BJ (cell line): ENCODE data around the gene MAP10. TPM values are rescaled to one million over a fixed set of nuclear protein-coding genes. Genes with fewer than 3 reads are reported as not detected.

Experiments used
- CTCF ChIA-PET: fragments of 350-600 bp; formaldehyde crosslinking; extraction: SDS; loops from one replicate; lab custom pipeline; 2021; ENCODE audit warnings: antibody characterized with exemption, inconsistent platforms; lab: Yijun Ruan, JAX
- POLR2A ChIA-PET: fragments of 300-600 bp; sonication (Branson Sonifier 250); formaldehyde crosslinking; extraction: SDS; loops from one replicate; lab custom pipeline; 2021; ENCODE audit warnings: antibody characterized with exemption; lab: Charles Lee
- DNase-seq: peaks from one replicate; pipeline ENCODE4 v3.0.0-alpha.2; 2011; ENCODE audit warnings: low read depth
- H3K27me3 ChIP-seq: 2 replicates; pipeline ENCODE4 v1.6.0; 2011; ENCODE audit warnings: low read length; ENCODE audit not compliant: control insufficient read depth, insufficient read depth
- H3K36me3 ChIP-seq: 2 replicates; pipeline ENCODE4 v1.5.1; 2011; ENCODE audit warnings: low read length; ENCODE audit not compliant: control insufficient read depth, insufficient read depth
- H3K4me3 ChIP-seq: 2 replicates; pipeline ENCODE4 v1.5.1; 2011; ENCODE audit warnings: low read depth, mild to moderate bottlenecking, control low read depth, low read length
- polyA plus RNA-seq: library from polyadenylated mRNA; depleted of rRNA; stranded (reverse); fragments of >200 nt; gene quantifications from 2 replicates; pipeline ENCODE4 v1.2.3, GENCODE V29; 2011
- TF ChIP-seq, protein P1 (sequence below): IDR thresholded peaks from 2 replicates; pipeline ENCODE4 v1.5.1; 2011; ENCODE audit warnings: low read depth, mild to moderate bottlenecking, control low read depth, inconsistent platforms, low read length, moderate library complexity; ENCODE audit not compliant: insufficient read depth

The MAP10 gene
- polyA plus RNA-seq, 1 experiment, result 0.52 TPM

DNA sequence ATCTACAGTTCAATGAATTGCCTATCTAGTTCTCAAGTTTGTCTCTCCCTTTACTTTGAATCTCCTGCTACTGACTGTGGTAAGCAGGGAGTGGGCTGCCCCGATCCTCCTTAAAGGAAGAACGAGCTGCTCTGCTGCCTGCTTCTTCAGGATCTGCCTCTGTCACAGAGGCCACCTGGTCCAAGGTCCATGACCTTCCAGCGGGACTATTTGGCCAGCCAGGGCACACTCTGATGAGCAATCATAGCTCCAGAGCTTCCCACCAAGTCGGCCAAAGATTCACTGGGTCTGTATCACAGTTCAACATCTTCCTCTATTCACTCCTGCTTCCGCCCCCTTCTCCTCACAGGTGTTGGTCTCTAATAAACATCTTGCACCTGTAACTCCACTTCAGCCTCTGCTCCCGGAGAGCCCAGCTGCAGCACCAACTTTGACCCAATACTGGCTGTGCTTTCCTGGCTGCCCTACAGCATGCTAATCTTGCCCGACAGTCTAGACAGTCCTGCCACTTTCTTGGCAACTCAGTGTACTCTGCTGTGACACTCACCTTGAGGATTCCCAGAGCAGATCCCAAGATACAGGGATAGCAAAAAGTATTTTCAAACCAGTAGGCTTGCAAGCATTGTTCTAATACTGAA is 16.9 kb upstream of the MAP10 start:
- Histone ChIP-seq H3K4me3 (no peak overlapping the region), H3K36me3 (no peaks in the 10 kb centered on the region), H3K27me3 (no peaks in the 10 kb centered on the region; the same call in 1 of the 2 replicates)
- POLR2A ChIA-PET, result no interaction called here
- CTCF ChIA-PET, result no interaction called here
- TF ChIP-seq, protein P1, sequence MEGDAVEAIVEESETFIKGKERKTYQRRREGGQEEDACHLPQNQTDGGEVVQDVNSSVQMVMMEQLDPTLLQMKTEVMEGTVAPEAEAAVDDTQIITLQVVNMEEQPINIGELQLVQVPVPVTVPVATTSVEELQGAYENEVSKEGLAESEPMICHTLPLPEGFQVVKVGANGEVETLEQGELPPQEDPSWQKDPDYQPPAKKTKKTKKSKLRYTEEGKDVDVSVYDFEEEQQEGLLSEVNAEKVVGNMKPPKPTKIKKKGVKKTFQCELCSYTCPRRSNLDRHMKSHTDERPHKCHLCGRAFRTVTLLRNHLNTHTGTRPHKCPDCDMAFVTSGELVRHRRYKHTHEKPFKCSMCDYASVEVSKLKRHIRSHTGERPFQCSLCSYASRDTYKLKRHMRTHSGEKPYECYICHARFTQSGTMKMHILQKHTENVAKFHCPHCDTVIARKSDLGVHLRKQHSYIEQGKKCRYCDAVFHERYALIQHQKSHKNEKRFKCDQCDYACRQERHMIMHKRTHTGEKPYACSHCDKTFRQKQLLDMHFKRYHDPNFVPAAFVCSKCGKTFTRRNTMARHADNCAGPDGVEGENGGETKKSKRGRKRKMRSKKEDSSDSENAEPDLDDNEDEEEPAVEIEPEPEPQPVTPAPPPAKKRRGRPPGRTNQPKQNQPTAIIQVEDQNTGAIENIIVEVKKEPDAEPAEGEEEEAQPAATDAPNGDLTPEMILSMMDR, result no peak
- no peak for DNase-seq

DNA sequence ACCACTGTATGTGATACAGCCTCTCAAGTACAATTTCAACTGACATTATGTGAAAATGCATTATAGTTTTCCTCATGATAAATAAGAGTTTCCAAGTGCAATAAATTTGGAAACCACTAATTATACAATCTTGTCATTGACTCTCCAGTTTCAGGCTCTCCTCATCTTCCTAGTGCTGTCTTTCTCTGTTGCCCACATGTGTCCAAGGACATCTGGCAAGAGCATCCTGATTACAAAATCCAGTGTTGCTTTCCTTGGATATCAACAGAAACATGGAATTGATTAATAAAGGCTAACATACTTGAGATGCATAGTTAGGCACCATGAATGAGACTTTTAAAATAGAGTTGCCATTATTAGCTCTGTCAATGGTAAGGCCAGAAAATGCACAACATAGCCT is 15.6 kb upstream of the MAP10 start:
- POLR2A ChIA-PET, result no interaction called here
- H3K36me3 ChIP-seq, result no peaks in the 10 kb centered on the region
- no peak for DNase-seq
- no peak overlapping the region for H3K4me3 ChIP-seq
- CTCF ChIA-PET, result no interaction called here
- H3K27me3 ChIP-seq, result no peaks in the 10 kb centered on the region; the same call in 1 of the 2 replicates
- TF ChIP-seq, protein P1, result no peak

DNA sequence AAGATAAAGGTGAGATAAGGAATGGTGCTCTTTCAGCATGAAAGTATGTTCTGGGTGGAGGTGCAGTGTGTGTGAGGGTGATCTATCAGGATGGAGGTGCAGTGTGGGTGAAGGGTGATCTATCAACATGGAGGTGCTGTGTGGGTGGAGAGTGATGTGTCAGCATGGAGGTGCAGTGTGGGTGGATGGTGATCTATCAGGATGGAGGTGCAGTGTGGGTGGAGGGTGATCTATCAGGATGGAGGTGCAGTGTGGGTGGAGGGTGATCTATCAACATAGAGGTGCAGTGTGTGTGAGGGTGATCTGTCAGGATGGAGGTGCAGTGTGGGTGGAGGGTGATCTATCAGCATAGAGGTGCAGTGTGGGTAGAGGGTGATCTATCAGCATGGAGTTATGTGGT is 12.3 kb upstream of the MAP10 start:
- CTCF ChIA-PET, result interaction anchor here (1.0 to 1.2 kb wide), 2 partner anchors 8 to 13 kb away, joined by 3 read pairs; no protein-coding TSS in a partner anchor
- no peak for DNase-seq
- Histone ChIP-seq H3K36me3 (no peaks in the 10 kb centered on the region), H3K4me3 (no peak overlapping the region), H3K27me3 (no peaks in the 10 kb centered on the region; the same call in 1 of the 2 replicates)
- POLR2A ChIA-PET, result interaction anchor here (0.7 kb wide), 1 partner anchor 349 kb away, joined by 5 read pairs; no protein-coding TSS in a partner anchor
- TF ChIP-seq, protein P1, result no peak

DNA sequence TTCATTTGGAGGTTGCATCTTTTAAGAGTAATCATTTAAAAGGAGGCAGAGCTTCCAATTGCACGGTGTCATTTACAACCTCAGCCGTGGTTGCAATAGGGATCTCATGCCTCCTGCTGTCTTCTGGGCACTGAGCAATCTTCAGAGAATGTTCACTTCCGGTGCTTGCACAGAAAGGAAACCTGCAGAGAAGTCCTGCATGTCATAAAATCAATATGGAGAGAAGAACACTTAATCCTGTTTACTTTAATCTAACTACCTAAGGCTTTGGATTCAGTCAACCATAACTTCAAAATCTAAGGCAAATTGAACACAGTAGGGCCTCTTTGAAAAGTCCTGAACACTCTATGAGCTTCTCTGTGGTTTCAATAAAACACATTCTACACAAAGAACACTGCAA is 11.3 kb upstream of the MAP10 start:
- peak; percentile 39 for DNase-seq
- H3K4me3 ChIP-seq, result no peak overlapping the region
- POLR2A ChIA-PET, result interaction anchor here (0.7 kb wide), 1 partner anchor 154 kb away, joined by 3 read pairs; no protein-coding TSS in a partner anchor
- TF ChIP-seq, protein P1, result peak; percentile 39
- no peaks in the 10 kb centered on the region for H3K36me3 ChIP-seq
- no peaks in the 10 kb centered on the region for H3K27me3 ChIP-seq
- CTCF ChIA-PET, result interaction anchor here (1.0 to 1.2 kb wide), 2 partner anchors 9 to 14 kb away, joined by 3 read pairs; no protein-coding TSS in a partner anchor

DNA sequence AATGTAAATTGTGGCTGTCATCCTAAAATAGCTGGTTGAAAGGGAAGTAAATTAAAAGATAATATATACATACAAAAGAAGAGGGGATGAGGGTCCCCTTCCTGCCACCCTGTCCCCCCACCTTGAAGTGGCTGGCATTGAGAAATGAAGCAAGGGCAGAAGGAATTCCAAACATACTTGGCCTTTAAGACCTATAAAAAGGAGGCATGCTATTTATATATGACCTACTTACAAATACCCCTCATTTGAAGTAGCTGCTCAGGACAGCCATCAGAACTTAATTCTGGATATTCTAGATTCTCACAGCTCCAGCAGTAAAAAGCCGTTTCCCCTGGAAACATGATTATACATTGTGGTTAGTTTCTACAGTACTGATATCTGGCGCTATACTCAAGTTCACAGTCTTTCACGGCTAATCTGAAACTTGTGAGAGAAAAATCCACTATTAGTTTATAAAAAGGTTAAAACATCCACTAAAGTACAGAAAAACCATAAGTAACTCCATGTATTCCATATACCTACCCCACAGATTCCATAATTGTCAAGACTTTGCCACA is 9.6 kb upstream of the MAP10 start:
- H3K36me3 ChIP-seq, result no peaks in the 10 kb centered on the region
- CTCF ChIA-PET, result interaction anchor here (1.2 kb wide), 1 partner anchor 9 kb away, joined by 5 read pairs; the partner anchor contains the start of gene MAP10
- H3K4me3 ChIP-seq, result no peak overlapping the region
- DNase-seq, result no peak
- H3K27me3 ChIP-seq, result no peaks in the 10 kb centered on the region
- TF ChIP-seq, protein P1, result no peak
- POLR2A ChIA-PET, result no interaction called here
